Thoracic aorta (tissue), 2 donors: ENCODE measurements around the gene AK1. TPM values are rescaled to one million over a fixed set of nuclear protein-coding genes. Genes with fewer than 3 reads are reported as not detected.

Experiments
- ATAC-seq: fragments of 150-250 bp; one replicate; pipeline ENCODE4 v1.8.0; 2017; ENCODE audit warnings: low read depth; ENCODE audit not compliant: insufficient number of reproducible peaks, low FRiP score
- DNase-seq: peaks from one replicate; pipeline ENCODE4 v3.0.0-alpha.2; 2020; ENCODE audit warnings: low spot score
- H3K27ac ChIP-seq, 2 donors: fragments of 200-600 bp; sonication (generic); 1 replicate in 1 of 2; 2 replicates in 1 of 2; pipeline ENCODE4 v1.5.1; 2016; ENCODE audit warnings: mild to moderate bottlenecking in 2 of 2, moderate library complexity in 2 of 2
- H3K27me3 ChIP-seq: fragments of 200-600 bp; sonication (generic); replicated peaks from 2 replicates; pipeline ENCODE4 v1.6.0; 2016; ENCODE audit warnings: mild to moderate bottlenecking; ENCODE audit not compliant: insufficient read depth
- H3K36me3 ChIP-seq: fragments of 200-600 bp; sonication (generic); one replicate; pipeline ENCODE4 v1.5.1; 2016
- H3K4me1 ChIP-seq, 2 donors: fragments of 200-600 bp; sonication (generic); 1 replicate in 1 of 2; 2 replicates in 1 of 2; pipeline versions ENCODE4 v1.5.1 to v1.6.0; 2016; ENCODE audit warnings: low read depth in 2 of 2, mild to moderate bottlenecking in 1 of 2; ENCODE audit not compliant: control insufficient read depth in 1 of 2
- H3K4me3 ChIP-seq: fragments of 200-600 bp; sonication (generic); 2 replicates; pipeline ENCODE4 v1.5.1; 2016; ENCODE audit warnings: mild to moderate bottlenecking
- H3K9me3 ChIP-seq: fragments of 200-600 bp; sonication (generic); 2 replicates; pipeline ENCODE4 v1.5.1; 2016
- CTCF ChIP-seq: fragments of 200-600 bp; sonication (generic); IDR thresholded peaks from one replicate; pipeline ENCODE4 v1.5.1; 2019; ENCODE audit warnings: antibody characterized with exemption
- total RNA-seq, 2 donors: library from RNA; depleted of rRNA; stranded (reverse); fragments of >200 nt; gene quantifications; one replicate each; pipeline versions ENCODE4 v1.1.0 to v1.2.3, GENCODE V29; 2016

Gene AK1
- total RNA-seq, 2 donors from 2014 or later = 35.1 to 77.7 TPM

GRCh38 chr9:127854960-127855359 lies 22.5 kb downstream of the AK1 start:
- no peaks in the 10 kb centered on the region for H3K9me3 ChIP-seq
- no peak for ATAC-seq
- no peak for DNase-seq
- H3K4me3 ChIP-seq = peak overlapping the region; percentile 91
- H3K27ac ChIP-seq = peak overlapping the region; percentile 92 to 95
- H3K4me1 ChIP-seq = peaks cover 53 to 96% of the 10 kb centered on the region in 2 donors
- H3K36me3 ChIP-seq = peaks cover 5% of the 10 kb centered on the region
- TF ChIP-seq CTCF = no peak
- no peaks in the 10 kb centered on the region for H3K27me3 ChIP-seq

- no peak for DNase-seq
- peaks cover 46 to 89% of the 10 kb centered on the region in 2 donors for H3K4me1 ChIP-seq
- peaks cover 6% of the 10 kb centered on the region for H3K36me3 ChIP-seq
- peak within 1 kb of the TSS; percentile 92 to 95 for H3K27ac ChIP-seq
- peak within 1 kb of the TSS; percentile 91 for H3K4me3 ChIP-seq
- peaks cover 4% of the 10 kb centered on the region for H3K9me3 ChIP-seq
- no peak for ATAC-seq
- H3K27me3 ChIP-seq = no peaks in the 10 kb centered on the region
- no peak for TF ChIP-seq CTCF
Measured at GRCh38 chr9:127854184-127854806, 23.2 kb downstream of the AK1 start, which contains the start of gene ENG. ENG (minus strand) TSS chr9:127854658; CDS start chr9:127854355, 303 bp downstream.

- Histone ChIP-seq H3K27ac (peak overlapping the region; percentile 92 to 95), H3K9me3 (peaks cover 5% of the 10 kb centered on the region), H3K36me3 (peaks cover 10% of the 10 kb centered on the region), H3K27me3 (no peaks in the 10 kb centered on the region), H3K4me1 (peaks cover 38 to 82% of the 10 kb centered on the region in 2 donors), H3K4me3 (peak overlapping the region; percentile 91)
- ATAC-seq (no peak), DNase-seq (no peak)
- TF ChIP-seq CTCF = no peak
Measured at GRCh38 chr9:127853312-127854183, 23.9 kb downstream of the AK1 start.

GRCh38 chr9:127852829-127853228 lies 24.6 kb downstream of the AK1 start:
- DNase-seq = no peak
- ATAC-seq = no peak
- Histone ChIP-seq H3K4me1 (peaks cover 31 to 82% of the 10 kb centered on the region in 2 donors), H3K36me3 (peaks cover 10% of the 10 kb centered on the region), H3K27me3 (no peaks in the 10 kb centered on the region), H3K4me3 (peak overlapping the region; percentile 91), H3K27ac (peak overlapping the region; percentile 92 to 95), H3K9me3 (peaks cover 5% of the 10 kb centered on the region)
- no peak for TF ChIP-seq CTCF

GRCh38 chr9:127850286-127850830 lies 27.1 kb downstream of the AK1 start:
- DNase-seq (no peak), ATAC-seq (no peak)
- peak overlapping the region; percentile 91 for H3K4me3 ChIP-seq
- no peak for TF ChIP-seq CTCF
- peaks cover 10% of the 10 kb centered on the region for H3K36me3 ChIP-seq
- peak overlapping the region; percentile 45 to 95 for H3K27ac ChIP-seq
- H3K4me1 ChIP-seq = peaks cover 50 to 82% of the 10 kb centered on the region in 2 donors
- H3K9me3 ChIP-seq = peaks cover 5% of the 10 kb centered on the region
- no peaks in the 10 kb centered on the region for H3K27me3 ChIP-seq
